Activated naive CD4-positive, alpha-beta T cell treated with anti-CD3 and anti-CD28 coated beads, Interleukin-2, amount 50 U/mL, for 72 hours (primary cell): ENCODE data around the gene CCT8. TPM values are rescaled to one million over a fixed set of nuclear protein-coding genes. Genes with fewer than 3 reads are reported as not detected.
"Not testable (repeated sequence)": the region's sequence is repeated elsewhere in the genome, so short reads cannot be mapped to it uniquely, and the experiment has no call there.

ENCODE experiments used
- ATAC-seq, 2 donors: fragments of 150-1000 bp; cut with Tn5 transposase; 2 replicates each; pipeline ENCODE4 v1.10.0; 2021; ENCODE audit warnings: mild to moderate bottlenecking in 2 of 2, moderate library complexity in 2 of 2
- DNase-seq, 2 donors: peaks; one replicate each; pipeline ENCODE4 v3.0.0; 2021 to 2022; ENCODE audit warnings: low spot score in 2 of 2
- H3K27ac Mint-ChIP-seq, 2 donors: one replicate each; pipeline ENCODE4 v1.8.0; 2022; ENCODE audit warnings: mild to moderate bottlenecking in 2 of 2, mixed read lengths in 2 of 2
- H3K36me3 Mint-ChIP-seq, 2 donors: one replicate each; pipeline ENCODE4 v1.8.0; 2022; ENCODE audit warnings: mixed read lengths in 2 of 2
- H3K9me3 Mint-ChIP-seq, 2 donors: one replicate each; pipeline ENCODE4 v1.8.0; 2022; ENCODE audit warnings: mixed read lengths in 2 of 2
- total RNA-seq, 2 donors: library from RNA; stranded (reverse); gene quantifications; one replicate each; pipeline ENCODE4 v1.2.3, GENCODE V29; 2022

The CCT8 gene
- total RNA-seq, 2 donors from 2014 or later: 408 to 420 TPM

- H3K27ac Mint-ChIP-seq: no peak overlapping the region
- ATAC-seq: no peak
- peaks cover 0 to 4% of the 10 kb centered on the region in 2 donors for H3K36me3 Mint-ChIP-seq
- no peak for DNase-seq
- no peaks in the 10 kb centered on the region for H3K9me3 Mint-ChIP-seq
Observed at GRCh38 chr21:29052224-29052623, 21.2 kb downstream of the CCT8 start.

- no peak for ATAC-seq
- Mint-ChIP-seq H3K27ac (no peak overlapping the region), H3K9me3 (no peaks in the 10 kb centered on the region), H3K36me3 (peaks cover 11 to 13% of the 10 kb centered on the region in 2 donors)
- no peak for DNase-seq
Observed at GRCh38 chr21:29034678-29035077, 38.8 kb downstream of the CCT8 start.

- ATAC-seq (no peak), DNase-seq (no peak)
- no peaks in the 10 kb centered on the region for H3K9me3 Mint-ChIP-seq
- H3K27ac Mint-ChIP-seq: peak overlapping the region in 1 of 2 donors; percentile 3
- peaks cover 13 to 16% of the 10 kb centered on the region in 2 donors for H3K36me3 Mint-ChIP-seq
Observed at GRCh38 chr21:29033871-29034270, 39.6 kb downstream of the CCT8 start.

- ATAC-seq (no peak), DNase-seq (no peak)
- H3K36me3 Mint-ChIP-seq: peaks cover 13 to 16% of the 10 kb centered on the region in 2 donors
- no peaks in the 10 kb centered on the region for H3K9me3 Mint-ChIP-seq
- no peak overlapping the region for H3K27ac Mint-ChIP-seq
Observed at GRCh38 chr21:29033301-29033700, 40.1 kb downstream of the CCT8 start.

GRCh38 chr21:29030909-29031308 is 42.5 kb downstream of the CCT8 start:
- Mint-ChIP-seq H3K27ac (no peak overlapping the region), H3K36me3 (peaks cover 8 to 16% of the 10 kb centered on the region in 2 donors), H3K9me3 (no peaks in the 10 kb centered on the region)
- peak in 1 of 2 donors; percentile 11 for ATAC-seq
- DNase-seq: no peak

- no peak overlapping the region for H3K27ac Mint-ChIP-seq
- no peak for ATAC-seq
- H3K9me3 Mint-ChIP-seq: no peaks in the 10 kb centered on the region
- H3K36me3 Mint-ChIP-seq: peaks cover 20 to 22% of the 10 kb centered on the region in 2 donors
- DNase-seq: no peak
Observed at GRCh38 chr21:29029524-29029923, 43.9 kb downstream of the CCT8 start.

GRCh38 chr21:29025328-29025713 is 48.1 kb downstream of the CCT8 start:
- H3K27ac Mint-ChIP-seq: peak overlapping the region; percentile 94 to 100
- ATAC-seq: peak; percentile 10 to 39
- DNase-seq: no peak

GRCh38 chr21:29024474-29025327 is 48.7 kb downstream of the CCT8 start, which contains the start of gene USP16:
TSS of gene USP16 (plus strand) at chr21:29024668. CDS start at chr21:29027914, 3,246 bp downstream.
- no peaks in the 10 kb centered on the region for H3K9me3 Mint-ChIP-seq
- peak within 1 kb of the TSS; percentile 94 to 100 for H3K27ac Mint-ChIP-seq
- ATAC-seq: peak; percentile 94 to 95
- peaks cover 14 to 17% of the 10 kb centered on the region in 2 donors for H3K36me3 Mint-ChIP-seq
- peak; percentile 96 to 98 for DNase-seq

More at GRCh38 chr21:29025328-29025713, 48.1 kb downstream of the CCT8 start:
- Mint-ChIP-seq H3K9me3 (no peaks in the 10 kb centered on the region), H3K36me3 (peaks cover 11 to 22% of the 10 kb centered on the region in 2 donors)

- Mint-ChIP-seq H3K9me3 (no peaks in the 10 kb centered on the region), H3K36me3 (peaks cover 23 to 35% of the 10 kb centered on the region in 2 donors), H3K27ac (peak overlapping the region in 1 of 2 donors; percentile 72)
- no peak for DNase-seq
- ATAC-seq: peak in 1 of 2 donors; percentile 9
Observed at GRCh38 chr21:29022166-29022565, 51.3 kb downstream of the CCT8 start.

GRCh38 chr21:29018540-29018939 is 54.9 kb downstream of the CCT8 start:
- ATAC-seq (peak in 1 of 2 donors; percentile 9), DNase-seq (no peak)
- H3K27ac Mint-ChIP-seq: peak overlapping the region; percentile 83 to 86
- peaks cover 11 to 24% of the 10 kb centered on the region in 2 donors for H3K36me3 Mint-ChIP-seq
- no peaks in the 10 kb centered on the region for H3K9me3 Mint-ChIP-seq

- ATAC-seq (no peak), DNase-seq (no peak)
- H3K9me3 Mint-ChIP-seq: no peaks in the 10 kb centered on the region
- H3K36me3 Mint-ChIP-seq: peaks cover 11 to 24% of the 10 kb centered on the region in 2 donors
- H3K27ac Mint-ChIP-seq: peak overlapping the region; percentile 83 to 86
Observed at GRCh38 chr21:29017639-29018237, 55.7 kb downstream of the CCT8 start.

- H3K27ac Mint-ChIP-seq, H3K36me3 Mint-ChIP-seq, DNase-seq, ATAC-seq, H3K9me3 Mint-ChIP-seq: not testable (repeated sequence)
Observed at GRCh38 chr21:29011236-29011635, 62.2 kb downstream of the CCT8 start.

GRCh38 chr21:29008367-29008766 is 65.1 kb downstream of the CCT8 start:
- H3K36me3 Mint-ChIP-seq: peaks cover 0 to 8% of the 10 kb centered on the region in 2 donors
- H3K27ac Mint-ChIP-seq: no peak overlapping the region
- ATAC-seq: no peak
- no peak for DNase-seq
- H3K9me3 Mint-ChIP-seq: no peaks in the 10 kb centered on the region

- H3K36me3 Mint-ChIP-seq: peaks cover 0 to 8% of the 10 kb centered on the region in 2 donors
- ATAC-seq (no peak), DNase-seq (no peak)
- no peak overlapping the region for H3K27ac Mint-ChIP-seq
- no peaks in the 10 kb centered on the region for H3K9me3 Mint-ChIP-seq
Observed at GRCh38 chr21:29007810-29008209, 65.6 kb downstream of the CCT8 start.

GRCh38 chr21:29007135-29007534 is 66.3 kb downstream of the CCT8 start:
- peaks cover 0 to 8% of the 10 kb centered on the region in 2 donors for H3K36me3 Mint-ChIP-seq
- DNase-seq (no peak), ATAC-seq (no peak)
- H3K27ac Mint-ChIP-seq: no peak overlapping the region
- H3K9me3 Mint-ChIP-seq: no peaks in the 10 kb centered on the region
